IPS DF 4.7 (cell line): Measurements from ENCODE around the gene TMEM132D.
"Not testable (repeated sequence)": the region's sequence is repeated elsewhere in the genome, so short reads cannot be mapped to it uniquely, and the experiment has no call there.

ENCODE experiments used
- DNase-seq: peaks from one replicate; pipeline ENCODE4 v3.0.0-alpha.2; 2013; ENCODE audit warnings: low spot score; ENCODE audit errors: extremely low read depth

TMEM132D gene

GRCh38 chr12:129540249-129540648 is 363.6 kb downstream of the TMEM132D start:
- DNase-seq: no peak

- DNase-seq: not testable (repeated sequence)
Observed at GRCh38 chr12:129538724-129539335, 365.0 kb downstream of the TMEM132D start.

GRCh38 chr12:129538137-129538536 is 365.7 kb downstream of the TMEM132D start:
- DNase-seq: no peak

GRCh38 chr12:129534966-129535750 is 368.7 kb downstream of the TMEM132D start:
- no peak for DNase-seq

- DNase-seq: no peak
Observed at GRCh38 chr12:129532707-129533499, 370.9 kb downstream of the TMEM132D start.

- no peak for DNase-seq
Observed at GRCh38 chr12:129532082-129532481, 371.7 kb downstream of the TMEM132D start.

- no peak for DNase-seq
Observed at GRCh38 chr12:129530984-129531383, 372.8 kb downstream of the TMEM132D start.

- no peak for DNase-seq
Observed at GRCh38 chr12:129530517-129530916, 373.3 kb downstream of the TMEM132D start.

- DNase-seq: no peak
Observed at GRCh38 chr12:129527506-129527905, 376.3 kb downstream of the TMEM132D start.

- no peak for DNase-seq
Observed at GRCh38 chr12:129523621-129524020, 380.2 kb downstream of the TMEM132D start.

GRCh38 chr12:129520739-129521138 is 383.1 kb downstream of the TMEM132D start:
- DNase-seq: no peak

GRCh38 chr12:129503802-129504201 is 400.0 kb downstream of the TMEM132D start:
- no peak for DNase-seq

- DNase-seq: no peak
Observed at GRCh38 chr12:129496226-129496625, 407.6 kb downstream of the TMEM132D start.

GRCh38 chr12:129494766-129495165 is 409.1 kb downstream of the TMEM132D start:
- no peak for DNase-seq

GRCh38 chr12:129494260-129494659 is 409.6 kb downstream of the TMEM132D start:
- DNase-seq: no peak

- DNase-seq: no peak
Observed at GRCh38 chr12:129489100-129489676, 414.6 kb downstream of the TMEM132D start.

GRCh38 chr12:129486931-129487330 is 416.9 kb downstream of the TMEM132D start:
- DNase-seq: no peak

- DNase-seq: no peak
Observed at GRCh38 chr12:129483111-129483893, 420.5 kb downstream of the TMEM132D start.

- DNase-seq: no peak
Observed at GRCh38 chr12:129481921-129482320, 421.9 kb downstream of the TMEM132D start.

- no peak for DNase-seq
Observed at GRCh38 chr12:129470196-129470595, 433.6 kb downstream of the TMEM132D start.

GRCh38 chr12:129467726-129468125 is 436.1 kb downstream of the TMEM132D start:
- DNase-seq: no peak
